Dermis blood vessel endothelial cell (primary cell): Measurements from ENCODE around the gene SH3BGRL2. TPM values are rescaled to one million over a fixed set of nuclear protein-coding genes. Genes with fewer than 3 reads are reported as not detected.
"Not testable (repeated sequence)": the region's sequence is repeated elsewhere in the genome, so short reads cannot be mapped to it uniquely, and the experiment has no call there.

ENCODE experiments used
- DNase-seq: peaks from one replicate; pipeline ENCODE4 v3.0.0; 2010
- total RNA-seq: library from RNA; depleted of rRNA; stranded (reverse); fragments of >200 nt; gene quantifications from 2 replicates; pipeline ENCODE4 v1.2.3, GENCODE V29; 2014

SH3BGRL2 gene
- total RNA-seq, 1 donor from 2014 or later, result 114 TPM

- no peak for DNase-seq
Observed at GRCh38 chr6:79702691-79703090, 71.6 kb downstream of the SH3BGRL2 start.

GRCh38 chr6:79704200-79704599 is 73.1 kb downstream of the SH3BGRL2 start:
- DNase-seq, result no peak

GRCh38 chr6:79705456-79705995 is 74.4 kb downstream of the SH3BGRL2 start:
- DNase-seq, result peak; percentile 41

- DNase-seq, result no peak
Observed at GRCh38 chr6:79706527-79706926, 75.4 kb downstream of the SH3BGRL2 start.

- DNase-seq, result no peak
Observed at GRCh38 chr6:79707621-79708020, 76.5 kb downstream of the SH3BGRL2 start.

- DNase-seq, result no peak
Observed at GRCh38 chr6:79708095-79708791, 77.1 kb downstream of the SH3BGRL2 start.

GRCh38 chr6:79710127-79710526 is 79.0 kb downstream of the SH3BGRL2 start:
- no peak for DNase-seq

- no peak for DNase-seq
Observed at GRCh38 chr6:79711167-79711566, 80.0 kb downstream of the SH3BGRL2 start.

- DNase-seq, result no peak
Observed at GRCh38 chr6:79712144-79712543, 81.0 kb downstream of the SH3BGRL2 start.

GRCh38 chr6:79712616-79713135 is 81.5 kb downstream of the SH3BGRL2 start:
- no peak for DNase-seq

GRCh38 chr6:79713701-79714322 is 82.7 kb downstream of the SH3BGRL2 start:
- peak; percentile 82 for DNase-seq

- DNase-seq, result no peak
Observed at GRCh38 chr6:79717989-79718388, 86.9 kb downstream of the SH3BGRL2 start.

- DNase-seq, result no peak
Observed at GRCh38 chr6:79718509-79719247, 87.5 kb downstream of the SH3BGRL2 start.

GRCh38 chr6:79719248-79719960 is 88.3 kb downstream of the SH3BGRL2 start:
- DNase-seq, result peak; percentile 43

GRCh38 chr6:79724816-79725215 is 93.7 kb downstream of the SH3BGRL2 start:
- DNase-seq, result no peak

- no peak for DNase-seq
Observed at GRCh38 chr6:79731471-79731870, 100.3 kb downstream of the SH3BGRL2 start.

- no peak for DNase-seq
Observed at GRCh38 chr6:79733388-79733787, 102.3 kb downstream of the SH3BGRL2 start.

GRCh38 chr6:79734374-79734773 is 103.2 kb downstream of the SH3BGRL2 start:
- no peak for DNase-seq

GRCh38 chr6:79735183-79735582 is 104.1 kb downstream of the SH3BGRL2 start:
- DNase-seq, result no peak

- DNase-seq, result peak; percentile 15
Observed at GRCh38 chr6:79737172-79737571, 106.0 kb downstream of the SH3BGRL2 start.

GRCh38 chr6:79742030-79742429 is 110.9 kb downstream of the SH3BGRL2 start:
- DNase-seq, result no peak

GRCh38 chr6:79745282-79745681 is 114.2 kb downstream of the SH3BGRL2 start:
- DNase-seq, result not testable (repeated sequence)
